Renal pelvis (tissue), 4 donors: ENCODE measurements around the gene ARHGEF10L. TPM values are rescaled to one million over a fixed set of nuclear protein-coding genes. Genes with fewer than 3 reads are reported as not detected.
"Not testable (repeated sequence)": the region's sequence is repeated elsewhere in the genome, so short reads cannot be mapped to it uniquely, and the experiment has no call there.

Source experiments
- DNase-seq: peaks from one replicate; pipeline ENCODE4 v3.0.0-alpha.2; 2013
- polyA plus RNA-seq, 3 donors: library from polyadenylated mRNA; unstranded; fragments of 120-200 nt; gene quantifications; one replicate each; pipeline ENCODE4 v1.2.1, GENCODE V29; 2013; ENCODE audit not compliant: insufficient read length in 3 of 3

The ARHGEF10L gene
- polyA plus RNA-seq, 3 donors, result 49.1 to 57.4 (median 56.4) TPM

DNA sequence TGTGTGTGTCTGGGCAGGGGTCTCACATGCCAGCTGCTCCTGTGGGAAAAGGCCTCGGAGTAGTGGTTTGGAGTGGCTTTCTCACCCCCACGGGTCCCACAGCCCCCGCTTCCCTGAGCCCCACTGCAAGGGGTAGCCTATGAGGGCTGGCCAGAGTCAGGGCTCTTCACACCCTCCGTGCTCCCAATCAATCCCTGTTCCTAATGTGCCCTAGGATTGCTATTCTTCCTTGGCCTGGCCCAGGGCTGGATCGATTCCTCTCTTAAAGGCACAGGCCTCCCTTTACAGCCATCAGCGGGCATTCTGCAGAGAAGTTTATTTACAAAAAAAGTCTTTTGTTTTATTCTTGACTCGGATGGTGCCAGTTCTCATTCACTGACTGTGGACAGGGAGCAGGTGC, 196.3 kb downstream of the ARHGEF10L start:
- no peak for DNase-seq

DNA sequence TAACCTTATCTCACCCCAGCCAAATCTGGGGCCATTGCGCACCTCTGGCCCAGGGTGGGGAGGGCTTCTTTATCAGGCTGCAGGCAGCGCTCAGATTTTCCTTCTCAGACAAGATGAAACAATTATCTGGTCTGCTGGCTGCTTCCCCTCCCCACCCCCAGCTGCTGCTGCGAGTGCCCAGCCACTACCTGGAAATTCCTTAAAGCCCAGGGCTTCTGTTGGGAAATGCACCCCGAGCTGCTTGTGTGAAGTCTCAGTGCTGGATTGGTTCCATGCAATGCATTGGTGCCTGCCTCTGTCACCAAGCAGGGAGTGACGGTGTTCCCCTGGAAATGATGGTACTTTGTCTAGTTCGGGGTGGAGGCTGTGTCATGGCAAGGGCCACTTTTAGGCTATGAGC, 197.1 kb downstream of the ARHGEF10L start:
- no peak for DNase-seq

DNA sequence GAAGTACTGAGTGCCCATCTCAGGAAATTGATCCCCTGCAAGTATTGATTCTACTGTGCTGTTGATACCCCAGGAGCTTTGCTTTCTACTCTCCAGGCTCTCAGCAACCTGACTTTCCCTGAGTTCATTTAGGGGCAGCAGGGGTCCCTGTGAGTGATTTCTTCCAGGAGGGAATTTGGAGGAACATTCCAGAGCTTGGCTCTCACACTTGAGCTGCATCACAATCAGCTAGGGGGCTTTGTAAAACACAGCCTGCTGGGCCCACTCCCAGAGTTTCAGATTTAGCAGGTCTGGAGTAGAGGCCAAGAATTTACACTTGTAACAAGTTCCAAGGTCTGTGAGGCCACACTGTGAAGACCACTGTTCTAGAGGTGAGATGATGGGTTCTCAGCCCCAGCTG, 199.6 kb downstream of the ARHGEF10L start:
- no peak for DNase-seq

DNA sequence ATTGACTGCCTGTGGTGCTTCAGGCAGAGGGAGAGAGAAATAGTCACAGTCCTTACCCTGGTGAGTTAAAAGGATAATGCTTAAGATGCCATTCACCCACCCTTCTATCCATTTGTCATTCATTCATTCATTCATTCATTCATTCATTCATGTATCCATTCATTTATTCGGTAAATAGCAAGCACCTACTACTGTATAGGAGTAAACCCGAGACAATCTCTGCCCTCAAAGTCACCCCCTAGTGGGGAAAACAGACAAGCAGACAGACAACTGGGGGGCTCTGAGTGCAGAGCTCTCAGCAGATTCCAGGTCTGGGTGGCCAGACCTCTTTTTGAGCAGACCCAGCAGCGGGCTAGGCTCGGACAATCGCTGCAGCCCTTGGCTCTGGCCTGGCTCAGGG, 201.6 kb downstream of the ARHGEF10L start:
- no peak for DNase-seq

DNA sequence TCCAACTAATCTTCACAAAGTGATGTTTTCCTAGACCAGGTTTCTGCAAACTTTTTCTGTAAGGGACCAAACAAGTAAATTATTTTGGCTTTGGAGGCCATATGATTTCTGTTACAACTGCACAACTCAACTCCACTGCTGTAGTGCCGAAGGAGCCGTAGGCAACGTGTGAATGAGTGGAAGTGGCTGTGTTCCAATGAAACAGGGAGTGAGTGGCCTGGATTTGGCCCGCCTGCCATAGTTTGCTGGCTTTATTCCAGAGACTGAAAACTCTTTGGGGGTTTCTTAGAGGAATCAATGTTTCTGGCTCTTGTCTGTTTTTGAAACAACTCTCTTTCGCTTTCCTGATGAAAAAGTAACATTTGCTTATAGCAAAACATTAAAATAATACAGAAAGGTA, 203.1 kb downstream of the ARHGEF10L start:
- peak; percentile 26 for DNase-seq

DNA sequence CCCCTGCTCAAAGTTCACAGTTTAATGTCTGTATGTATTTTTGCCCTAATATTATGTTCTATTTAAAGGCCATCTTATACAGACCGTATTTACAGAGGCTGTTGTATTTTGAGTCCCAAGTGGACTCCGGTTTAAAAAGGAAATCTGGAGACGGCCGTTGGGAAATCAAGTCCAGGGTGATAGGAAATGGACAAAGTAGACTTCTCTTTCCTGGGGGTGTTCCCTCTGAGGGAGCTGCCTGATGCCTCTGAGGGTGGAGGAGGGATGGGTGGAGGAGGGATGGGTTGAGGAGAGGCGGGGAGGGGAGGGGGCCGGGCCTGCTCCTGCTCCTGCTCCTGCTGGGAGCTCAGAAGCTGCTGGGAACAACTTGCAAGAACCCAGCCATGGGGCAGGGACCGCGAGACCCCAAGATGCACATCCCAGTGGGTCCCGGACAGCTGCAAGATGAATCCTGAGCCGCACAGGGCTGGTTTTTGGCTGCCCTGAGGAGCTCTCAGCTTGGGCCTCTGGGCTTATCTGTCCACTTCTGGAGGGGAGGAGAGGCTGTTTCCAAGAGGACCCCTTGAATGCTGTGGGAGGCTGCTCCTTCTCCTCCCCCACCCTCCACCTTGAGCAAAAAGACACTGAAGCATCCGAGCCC, 203.6 kb downstream of the ARHGEF10L start:
- no peak for DNase-seq

DNA sequence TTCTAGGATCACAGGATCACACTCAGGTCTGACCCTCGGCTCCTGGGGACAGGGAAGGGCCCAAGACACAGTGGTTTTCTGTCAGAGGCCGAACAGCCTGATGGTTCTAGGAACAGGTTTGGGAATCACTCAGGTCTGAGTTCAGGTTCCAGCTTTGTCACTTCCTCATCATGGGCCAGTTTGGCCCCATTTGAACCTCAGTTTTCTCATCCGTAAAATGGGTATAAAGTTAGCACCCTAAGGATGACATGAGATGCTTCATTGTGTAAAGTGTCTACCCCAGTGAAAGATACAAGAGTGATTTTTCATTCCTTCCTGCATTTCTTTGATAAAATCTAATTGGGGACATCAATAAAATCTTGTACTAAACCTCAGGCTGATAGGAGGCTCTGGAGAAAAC, 204.4 kb downstream of the ARHGEF10L start:
- DNase-seq, result no peak

DNA sequence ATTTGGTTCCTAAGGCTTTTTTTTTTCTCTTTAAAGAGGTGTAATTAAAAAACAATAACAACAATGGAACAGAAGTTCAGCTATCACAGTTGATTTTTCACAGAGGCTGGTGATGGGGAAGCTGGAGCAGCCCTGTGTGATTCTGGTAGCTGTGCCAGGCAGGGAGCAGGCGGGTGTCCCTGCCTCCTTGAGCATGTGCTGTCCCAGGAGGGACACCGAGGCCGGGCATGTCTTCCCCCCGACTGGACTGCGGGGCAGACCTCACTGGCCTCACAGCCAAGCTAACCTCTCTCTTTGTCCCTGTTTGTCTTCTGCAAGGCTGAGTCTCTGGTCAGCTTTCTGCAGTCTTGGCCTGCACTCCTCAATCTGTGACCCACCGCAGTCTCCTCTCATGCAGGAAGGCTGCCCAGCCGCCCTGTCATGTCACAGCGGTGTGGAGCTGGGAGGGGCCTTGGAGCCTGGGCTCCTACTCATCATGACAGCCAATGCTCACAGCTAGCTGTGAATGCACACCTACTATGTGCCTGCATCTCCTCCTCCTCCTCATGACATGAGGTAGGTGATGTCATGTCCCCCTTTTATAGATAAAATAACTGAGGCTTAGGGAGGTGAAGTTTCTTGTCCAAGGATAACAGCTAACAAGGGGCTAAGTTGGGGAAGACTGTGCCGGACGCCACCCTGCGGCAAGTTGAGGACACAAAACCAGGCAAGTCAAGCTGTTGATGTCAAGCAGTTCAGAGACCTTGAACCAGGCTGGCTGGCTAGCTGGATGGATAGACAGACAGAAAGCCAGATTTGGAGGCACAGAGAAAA, 205.4 kb downstream of the ARHGEF10L start:
- no peak for DNase-seq

DNA sequence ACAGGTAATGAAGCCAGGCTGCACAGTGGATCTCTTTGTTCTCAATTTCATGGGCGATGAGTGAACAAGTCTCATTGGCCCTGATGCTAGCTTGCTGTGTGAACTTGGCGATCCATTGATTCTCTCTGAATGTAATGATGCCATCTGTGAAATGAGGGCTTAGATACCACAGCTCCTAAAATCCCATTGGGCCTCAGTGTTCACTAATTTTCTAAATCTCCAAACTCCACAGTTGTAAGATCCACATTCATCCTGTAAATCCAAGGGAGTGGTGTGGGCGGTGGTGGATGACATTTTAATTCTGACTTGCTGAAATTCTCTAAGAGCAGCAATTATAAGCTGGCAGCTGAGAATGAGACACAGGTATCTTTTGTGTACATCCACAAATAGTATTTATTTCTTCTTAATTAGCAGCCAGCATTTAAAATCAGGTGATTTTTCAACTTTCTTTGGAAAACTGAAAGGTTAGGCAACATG, 206.0 kb downstream of the ARHGEF10L start:
- no peak for DNase-seq

DNA sequence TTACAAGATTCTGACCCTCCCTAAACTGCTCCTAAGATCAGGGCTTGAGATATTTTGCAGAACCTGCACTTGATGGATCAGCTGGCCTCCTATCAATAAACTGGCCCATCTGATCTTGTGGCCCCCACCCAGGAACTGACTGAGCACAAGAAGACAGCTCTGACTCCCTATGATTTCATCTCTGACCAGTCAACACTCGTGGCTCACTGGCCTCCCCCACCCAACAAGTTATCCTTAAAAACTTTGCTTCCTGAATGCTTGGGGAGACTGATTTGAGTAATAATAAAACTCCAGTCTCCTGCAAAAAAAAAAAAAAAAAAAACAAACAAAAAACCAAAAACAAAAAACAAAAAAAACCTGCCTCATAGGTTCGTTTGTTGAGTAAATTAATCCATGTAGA, 206.8 kb downstream of the ARHGEF10L start:
- not testable (repeated sequence) for DNase-seq

DNA sequence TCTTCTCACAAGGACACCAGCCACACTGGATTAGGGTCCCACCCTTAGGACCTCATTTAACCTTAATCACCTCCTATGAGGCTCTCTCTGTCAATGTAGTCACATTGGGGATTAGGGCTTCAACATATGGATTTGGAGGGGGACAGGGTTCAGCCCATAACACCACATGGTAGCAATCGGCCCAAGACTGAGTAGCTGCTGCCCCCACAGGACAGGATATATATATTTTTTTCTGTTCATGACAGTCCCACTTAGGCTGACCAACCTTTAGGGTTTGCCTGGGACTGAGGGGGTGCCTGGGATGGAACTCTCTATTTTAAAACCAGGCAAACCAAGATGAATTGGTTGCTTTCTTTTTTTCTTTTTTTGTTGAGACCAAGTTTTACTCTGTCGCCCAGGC, 207.4 kb downstream of the ARHGEF10L start:
- no peak for DNase-seq

Other genes starting within 250 kb of the ARHGEF10L start
- 1 to 10 TPM in 1 of 3 donors, under 1 TPM in 2; 0.88 to 1.4 (median 0.99) TPM for gene PADI4, start 231.5 kb upstream of the ARHGEF10L start, polyA plus RNA-seq
- gene PADI6, start 167.5 kb upstream of the ARHGEF10L start, polyA plus RNA-seq, result not detected
- gene RCC2, start 100.0 kb upstream of the ARHGEF10L start, polyA plus RNA-seq, result 100 to 1,000 TPM in 2 of 3 donors, 10 to 100 TPM in 1; 86.0 to 103 (median 103) TPM
- not detected for gene ACTL8, start 215.6 kb downstream of the ARHGEF10L start, polyA plus RNA-seq